ENCODE measurements around the gene ATP5F1C.

DNA sequence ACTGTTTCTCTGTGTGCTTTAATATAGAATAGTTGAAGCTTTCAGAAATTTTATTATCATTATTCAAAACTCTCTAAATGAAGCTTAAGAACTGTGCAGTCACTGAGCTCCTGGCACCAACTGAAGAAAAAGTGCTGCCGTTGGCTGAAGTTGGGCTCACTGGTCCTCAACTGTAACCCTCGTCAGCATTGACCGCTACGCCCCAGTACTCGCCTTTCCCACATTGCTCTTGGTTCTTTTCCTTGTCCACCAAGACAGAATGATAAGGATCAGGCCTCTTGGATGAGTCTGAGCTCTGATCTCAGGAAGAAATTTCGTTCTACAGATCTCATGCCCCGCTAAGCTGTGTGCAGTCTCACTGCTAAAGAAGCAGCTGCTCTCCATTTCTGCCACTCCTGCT, 22.5 kb downstream of the ATP5F1C start:
- TF ChIP-seq, protein P1, sequence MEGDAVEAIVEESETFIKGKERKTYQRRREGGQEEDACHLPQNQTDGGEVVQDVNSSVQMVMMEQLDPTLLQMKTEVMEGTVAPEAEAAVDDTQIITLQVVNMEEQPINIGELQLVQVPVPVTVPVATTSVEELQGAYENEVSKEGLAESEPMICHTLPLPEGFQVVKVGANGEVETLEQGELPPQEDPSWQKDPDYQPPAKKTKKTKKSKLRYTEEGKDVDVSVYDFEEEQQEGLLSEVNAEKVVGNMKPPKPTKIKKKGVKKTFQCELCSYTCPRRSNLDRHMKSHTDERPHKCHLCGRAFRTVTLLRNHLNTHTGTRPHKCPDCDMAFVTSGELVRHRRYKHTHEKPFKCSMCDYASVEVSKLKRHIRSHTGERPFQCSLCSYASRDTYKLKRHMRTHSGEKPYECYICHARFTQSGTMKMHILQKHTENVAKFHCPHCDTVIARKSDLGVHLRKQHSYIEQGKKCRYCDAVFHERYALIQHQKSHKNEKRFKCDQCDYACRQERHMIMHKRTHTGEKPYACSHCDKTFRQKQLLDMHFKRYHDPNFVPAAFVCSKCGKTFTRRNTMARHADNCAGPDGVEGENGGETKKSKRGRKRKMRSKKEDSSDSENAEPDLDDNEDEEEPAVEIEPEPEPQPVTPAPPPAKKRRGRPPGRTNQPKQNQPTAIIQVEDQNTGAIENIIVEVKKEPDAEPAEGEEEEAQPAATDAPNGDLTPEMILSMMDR (IDR thresholded peaks at IDR 0.05) = no peak
- TF ChIP-seq POLR2A (IDR thresholded peaks at IDR 0.05) = no peak
